Testis (tissue), 3 donors: ENCODE results near the gene CTDSPL. TPM values are rescaled to one million over a fixed set of nuclear protein-coding genes. Genes with fewer than 3 reads are reported as not detected.

Source experiments
- DNase-seq: peaks from one replicate; pipeline ENCODE4 v3.0.0-alpha.2; 2019
- H3K27ac ChIP-seq, 2 donors: fragments of 200-600 bp; sonication (generic); one replicate each; pipeline ENCODE4 v1.5.1; 2019
- H3K27me3 ChIP-seq: fragments of 200-600 bp; sonication (generic); one replicate; pipeline ENCODE4 v1.5.1; 2019
- H3K36me3 ChIP-seq: fragments of 200-600 bp; sonication (generic); one replicate; pipeline ENCODE4 v1.5.1; 2017; ENCODE audit warnings: low read depth; ENCODE audit errors: missing control alignments
- H3K4me1 ChIP-seq: fragments of 200-600 bp; sonication (generic); one replicate; pipeline ENCODE4 v1.5.1; 2019
- H3K4me3 ChIP-seq, 2 donors: fragments of 200-600 bp; sonication (generic); one replicate each; pipeline ENCODE4 v1.5.1; 2017 to 2019
- H3K9me3 ChIP-seq: fragments of 200-600 bp; sonication (generic); one replicate; pipeline ENCODE4 v1.5.1; 2017
- POLR2A ChIP-seq: fragments of 450-650 bp; IDR thresholded peaks from one replicate; pipeline ENCODE4 v1.6.1; 2017; ENCODE audit warnings: antibody characterized with exemption, mild to moderate bottlenecking, moderate library complexity
- WGBS, 2 donors: methylation state at CpG; one replicate each; pipeline ENCODE4 v1.1.5; 2018; 5-methylcytosine and 5-hydroxymethylcytosine counted together
- intact Hi-C: fragments of 100-400 bp; cut with DNase I; formaldehyde crosslinking; loops from one replicate; pipeline ENCODE4 v1.15.1; 2023; ENCODE audit warnings: low total_unique reads
- polyA plus RNA-seq: library from polyadenylated mRNA; stranded (reverse); fragments of 350-450 nt; fragmentation: Illumina TruSeq; extraction: RNeasy Lipid Tissue Mini Kit (QIAGEN cat#74804); gene quantifications from one replicate; pipeline ENCODE4 v1.2.3, GENCODE V29; 2014; ENCODE audit warnings: low read depth, low replicate concordance; ENCODE audit not compliant: insufficient read depth
- total RNA-seq, 2 donors: library from RNA; depleted of rRNA; stranded (reverse); fragments of >200 nt; gene quantifications; one replicate each; pipeline ENCODE4 v1.2.3, GENCODE V29; 2016
- TF ChIP-seq, protein P1 (sequence below), 3 experiments: fragments of 450-650 bp in 2 of 3; fragments of 200-600 bp in 1 of 3; sonication (generic) in 1 of 3; IDR thresholded peaks; one replicate each; pipeline ENCODE4 v1.5.1; 2016 to 2019; ENCODE audit warnings: antibody characterized with exemption in 3 of 3, mild to moderate bottlenecking in 2 of 3, moderate library complexity in 1 of 3

Gene CTDSPL
- total and polyA plus RNA-seq, 3 donors from 2014 or later = 24.4 to 43.0 (median 32.4) TPM

DNA sequence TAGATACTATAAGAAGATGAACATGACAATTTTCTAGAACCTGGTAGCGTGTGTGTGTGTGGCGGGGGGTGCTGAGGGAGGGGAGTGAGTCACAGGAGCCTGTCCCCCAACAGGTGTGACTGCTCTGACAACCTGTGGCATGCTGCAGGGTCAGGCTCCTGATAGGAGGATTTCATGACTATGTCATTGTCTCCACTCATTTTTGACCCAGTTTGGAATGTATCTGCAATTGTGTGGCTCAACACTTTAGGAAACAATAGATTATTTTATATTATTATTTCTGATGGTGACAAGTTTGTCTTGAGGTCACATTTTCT is 119.6 kb downstream of the CTDSPL start:
- Histone ChIP-seq H3K36me3 (no peaks in the 10 kb centered on the region), H3K4me1 (no peaks in the 10 kb centered on the region), H3K9me3 (no peaks in the 10 kb centered on the region), H3K27me3 (no peaks in the 10 kb centered on the region), H3K4me3 (no peak overlapping the region), H3K27ac (no peak overlapping the region)
- no peak for DNase-seq
- intact Hi-C loops = no loop called here
- 90 to 92% methylated on average over 2 of the region's 2 CpGs for WGBS, 2 donors
- TF ChIP-seq, protein P1, sequence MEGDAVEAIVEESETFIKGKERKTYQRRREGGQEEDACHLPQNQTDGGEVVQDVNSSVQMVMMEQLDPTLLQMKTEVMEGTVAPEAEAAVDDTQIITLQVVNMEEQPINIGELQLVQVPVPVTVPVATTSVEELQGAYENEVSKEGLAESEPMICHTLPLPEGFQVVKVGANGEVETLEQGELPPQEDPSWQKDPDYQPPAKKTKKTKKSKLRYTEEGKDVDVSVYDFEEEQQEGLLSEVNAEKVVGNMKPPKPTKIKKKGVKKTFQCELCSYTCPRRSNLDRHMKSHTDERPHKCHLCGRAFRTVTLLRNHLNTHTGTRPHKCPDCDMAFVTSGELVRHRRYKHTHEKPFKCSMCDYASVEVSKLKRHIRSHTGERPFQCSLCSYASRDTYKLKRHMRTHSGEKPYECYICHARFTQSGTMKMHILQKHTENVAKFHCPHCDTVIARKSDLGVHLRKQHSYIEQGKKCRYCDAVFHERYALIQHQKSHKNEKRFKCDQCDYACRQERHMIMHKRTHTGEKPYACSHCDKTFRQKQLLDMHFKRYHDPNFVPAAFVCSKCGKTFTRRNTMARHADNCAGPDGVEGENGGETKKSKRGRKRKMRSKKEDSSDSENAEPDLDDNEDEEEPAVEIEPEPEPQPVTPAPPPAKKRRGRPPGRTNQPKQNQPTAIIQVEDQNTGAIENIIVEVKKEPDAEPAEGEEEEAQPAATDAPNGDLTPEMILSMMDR (IDR thresholded peaks at IDR 0.05) = no peak
- no peak for TF ChIP-seq POLR2A

DNA sequence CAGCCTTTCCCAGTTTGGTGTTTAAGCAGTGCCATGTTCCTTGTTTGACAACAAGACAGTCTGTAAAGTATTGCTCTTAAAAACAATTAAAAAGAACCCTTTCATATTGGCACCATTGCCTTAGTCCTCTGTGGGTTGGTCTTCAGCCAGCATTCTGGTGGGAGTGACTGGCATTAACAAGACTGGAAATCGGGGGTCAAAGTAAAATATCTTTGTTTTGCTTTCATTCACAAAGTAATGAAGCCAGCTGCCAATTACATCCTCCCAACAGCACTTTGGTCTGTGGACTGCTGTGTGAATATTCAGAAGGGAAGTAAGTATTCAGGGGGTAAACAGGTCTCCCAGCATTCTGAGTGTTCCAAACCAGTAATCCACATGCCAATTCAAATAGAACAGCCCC is 120.7 kb downstream of the CTDSPL start:
- H3K27ac ChIP-seq = no peak overlapping the region
- no peak for DNase-seq
- H3K4me1 ChIP-seq = no peaks in the 10 kb centered on the region
- no peak overlapping the region for H3K4me3 ChIP-seq
- intact Hi-C loops = no loop called here
- no peaks in the 10 kb centered on the region for H3K9me3 ChIP-seq
- 56 to 60% methylated on average over 1 of the region's 1 CpG for WGBS, 2 donors
- TF ChIP-seq, protein P1 (IDR thresholded peaks at IDR 0.05) = no peak
- no peak for TF ChIP-seq POLR2A
- no peaks in the 10 kb centered on the region for H3K27me3 ChIP-seq
- H3K36me3 ChIP-seq = no peaks in the 10 kb centered on the region

DNA sequence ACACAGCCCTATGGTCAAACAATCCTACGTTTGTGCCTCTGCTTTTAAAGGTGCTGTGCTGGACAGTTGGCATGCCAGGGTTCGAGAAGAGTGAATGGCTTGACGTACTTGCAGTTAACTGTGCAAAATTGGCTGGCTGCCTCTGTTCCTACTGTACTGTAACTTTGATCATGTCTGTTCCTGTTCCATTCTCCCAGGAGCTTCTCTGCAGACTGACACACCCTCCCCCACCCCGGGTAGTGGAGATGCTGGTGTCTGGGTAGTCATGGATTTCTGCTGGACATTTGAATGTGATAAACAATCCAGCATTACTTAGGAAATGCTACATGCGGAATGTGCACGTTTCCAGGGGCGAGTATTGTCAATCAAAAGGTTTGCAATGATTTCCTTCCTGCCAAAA is 122.4 kb downstream of the CTDSPL start:
- DNase-seq = no peak
- no peak overlapping the region for H3K27ac ChIP-seq
- 85 to 87% methylated on average over 7 of the region's 7 CpGs for WGBS, 2 donors
- H3K27me3 ChIP-seq = no peaks in the 10 kb centered on the region
- intact Hi-C loops = no loop called here
- no peak overlapping the region for H3K4me3 ChIP-seq
- TF ChIP-seq POLR2A = no peak
- TF ChIP-seq, protein P1 (IDR thresholded peaks at IDR 0.05) = no peak
- H3K36me3 ChIP-seq = no peaks in the 10 kb centered on the region
- no peaks in the 10 kb centered on the region for H3K9me3 ChIP-seq
- no peaks in the 10 kb centered on the region for H3K4me1 ChIP-seq

DNA sequence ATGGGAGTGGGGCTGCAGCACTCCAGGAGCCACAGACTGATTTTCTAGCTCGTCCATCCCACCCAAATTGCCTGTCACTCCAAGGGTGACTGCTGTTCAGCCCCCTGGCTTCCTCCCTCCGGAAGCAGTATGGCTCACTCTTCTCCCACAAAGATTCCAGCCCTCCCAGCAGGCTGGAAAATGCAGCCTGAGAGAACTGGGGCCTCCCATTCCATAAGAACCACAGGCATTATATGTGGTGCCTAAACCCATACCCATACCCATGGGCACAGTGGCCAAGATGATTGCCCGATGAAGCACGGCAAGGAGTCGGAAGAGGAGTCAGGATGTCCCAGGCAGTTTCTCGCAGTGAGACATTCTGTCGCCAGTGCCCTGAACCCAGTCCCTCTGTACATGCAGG is 122.9 kb downstream of the CTDSPL start:
- TF ChIP-seq POLR2A = no peak
- TF ChIP-seq, protein P1 (IDR thresholded peaks at IDR 0.05) = no peak
- no peaks in the 10 kb centered on the region for H3K36me3 ChIP-seq
- 91 to 93% methylated on average over 3 to 7 of the region's 7 CpGs for WGBS, 2 donors
- no peak overlapping the region for H3K27ac ChIP-seq
- H3K27me3 ChIP-seq = no peaks in the 10 kb centered on the region
- H3K4me1 ChIP-seq = no peaks in the 10 kb centered on the region
- no peaks in the 10 kb centered on the region for H3K9me3 ChIP-seq
- DNase-seq = peak; percentile 10
- no peak overlapping the region for H3K4me3 ChIP-seq
- intact Hi-C loops = no loop called here

DNA sequence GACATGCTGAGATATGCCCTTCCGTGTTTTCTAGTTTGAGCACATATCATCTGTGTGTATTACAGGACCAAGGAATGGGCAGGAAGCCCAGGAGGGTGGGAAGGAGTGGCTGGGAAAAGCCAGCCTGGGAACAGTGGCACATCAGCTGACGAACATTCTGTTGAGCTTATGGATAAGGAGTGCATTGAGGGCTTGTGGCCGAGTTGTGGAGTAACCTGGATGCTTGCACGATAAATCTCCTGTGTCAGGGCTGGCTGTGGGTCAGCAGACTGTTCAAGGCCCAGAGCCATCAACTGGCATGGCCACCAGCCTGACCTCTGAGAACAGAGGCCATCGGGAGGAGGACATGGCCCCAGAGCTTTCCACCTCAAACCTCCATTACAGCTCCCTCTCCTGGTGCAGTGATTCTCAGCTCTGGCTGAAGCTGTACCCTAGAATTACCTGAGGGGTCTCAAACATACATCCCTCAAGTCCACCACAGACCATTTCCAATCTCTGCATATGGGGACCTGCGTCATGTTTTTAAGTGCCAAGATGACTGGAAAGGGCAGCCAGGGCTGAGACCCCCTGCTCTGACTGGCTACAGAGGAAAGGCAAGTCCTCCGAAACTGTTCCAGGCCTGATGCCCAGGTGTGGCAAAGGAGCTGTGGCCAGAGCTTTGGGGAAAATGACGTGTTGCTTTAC is 124.1 kb downstream of the CTDSPL start:
- Histone ChIP-seq H3K9me3 (no peaks in the 10 kb centered on the region), H3K27ac (no peak overlapping the region), H3K4me1 (no peaks in the 10 kb centered on the region), H3K36me3 (no peaks in the 10 kb centered on the region), H3K27me3 (no peaks in the 10 kb centered on the region), H3K4me3 (no peak overlapping the region)
- intact Hi-C loops = no loop called here
- DNase-seq = peak; percentile 37
- 75 to 83% methylated on average over 6 to 8 of the region's 8 CpGs for WGBS, 2 donors
- TF ChIP-seq, protein P1 (IDR thresholded peaks at IDR 0.05) = no peak
- no peak for TF ChIP-seq POLR2A
